Measurements from ENCODE around the gene MYO5C. TPM values are rescaled to one million over a fixed set of nuclear protein-coding genes. Genes with fewer than 3 reads are reported as not detected.

MYO5C gene
- total RNA-seq, 1 donor from 2014 or later = 4.5 TPM

DNA sequence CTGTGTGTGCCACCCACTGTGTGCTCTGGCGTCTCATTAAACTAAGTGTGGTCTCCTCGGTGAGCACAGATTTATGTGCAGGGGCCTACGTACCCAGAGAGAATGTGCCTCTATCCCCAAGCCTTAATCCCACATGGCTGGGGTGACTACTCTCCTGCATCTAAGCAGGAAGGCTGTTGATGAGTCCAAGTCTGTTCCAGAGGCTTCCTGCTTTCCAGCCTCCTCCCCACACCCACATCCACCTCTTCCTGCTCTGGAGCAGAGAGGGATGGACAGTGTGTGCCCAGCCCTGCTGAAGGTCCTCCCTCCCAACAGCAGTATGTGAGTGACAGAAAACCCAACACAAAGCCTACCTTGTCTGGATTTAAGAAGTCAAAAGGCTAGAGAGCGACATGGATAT lies 144.3 kb downstream of the MYO5C start:
- H3K36me3 ChIP-seq (ENCODE audit: insufficient read depth, low read length) = peaks cover 2% of the 10 kb centered on the region
- H3K27ac ChIP-seq (ENCODE audit: low read depth, low read length) = no peak overlapping the region
- H3K79me2 ChIP-seq (ENCODE audit: insufficient read depth, low read length) = no peaks in the 10 kb centered on the region
- no peak overlapping the region for H3K9ac ChIP-seq (ENCODE audit: low read length)
- TF ChIP-seq EZH2 (IDR thresholded peaks at IDR 0.05; ENCODE audit: insufficient read depth, low read length) = no peak
- TF ChIP-seq CTCF (IDR thresholded peaks at IDR 0.05; ENCODE audit: insufficient read depth, low read depth, low read length) = no peak
- H4K20me1 ChIP-seq (ENCODE audit: insufficient read depth, low read length) = no peaks in the 10 kb centered on the region
- Mint-ChIP-seq H3K27ac (ENCODE audit: unreplicated experiment) (no peak overlapping the region), H3K4me1 (ENCODE audit: low read depth, unreplicated experiment) (peaks cover 10% of the 10 kb centered on the region), H3K27me3 (ENCODE audit: low read depth, unreplicated experiment) (no peaks in the 10 kb centered on the region), H3K9me3 (ENCODE audit: unreplicated experiment) (no peaks in the 10 kb centered on the region), H3K36me3 (ENCODE audit: low read depth, unreplicated experiment) (peaks cover 24% of the 10 kb centered on the region), H3K4me3 (ENCODE audit: unreplicated experiment) (no peak overlapping the region)
- no peak overlapping the region for H3K4me2 ChIP-seq (ENCODE audit: low read length)
- FAIRE-seq (no peak), DNase-seq (ENCODE audit: low read depth) (no peak)
- H3K27me3 ChIP-seq (ENCODE audit: insufficient read depth, low read length) = no peaks in the 10 kb centered on the region
- H3K9me3 ChIP-seq (ENCODE audit: insufficient read depth, low read depth, low read length) = no peaks in the 10 kb centered on the region
- H3K4me1 ChIP-seq (ENCODE audit: insufficient read depth, low read length) = no peaks in the 10 kb centered on the region
- no peak overlapping the region for H2AFZ ChIP-seq (ENCODE audit: low read depth, low read length)
- no peak overlapping the region for H3K4me3 ChIP-seq (ENCODE audit: insufficient read depth, low read depth, low read length)

GRCh38 chr15:52150871-52151270 lies 144.7 kb downstream of the MYO5C start:
- H3K4me1 Mint-ChIP-seq (ENCODE audit: low read depth, unreplicated experiment) = peaks cover 10% of the 10 kb centered on the region
- H3K4me3 Mint-ChIP-seq (ENCODE audit: unreplicated experiment) = no peak overlapping the region
- no peaks in the 10 kb centered on the region for H3K4me1 ChIP-seq (ENCODE audit: insufficient read depth, low read length)
- H3K27me3 Mint-ChIP-seq (ENCODE audit: low read depth, unreplicated experiment) = no peaks in the 10 kb centered on the region
- no peak overlapping the region for H3K27ac ChIP-seq (ENCODE audit: low read depth, low read length)
- H3K79me2 ChIP-seq (ENCODE audit: insufficient read depth, low read length) = no peaks in the 10 kb centered on the region
- no peak for TF ChIP-seq CTCF (IDR thresholded peaks at IDR 0.05; ENCODE audit: insufficient read depth, low read depth, low read length)
- TF ChIP-seq EZH2 (IDR thresholded peaks at IDR 0.05; ENCODE audit: insufficient read depth, low read length) = no peak
- H3K9ac ChIP-seq (ENCODE audit: low read length) = no peak overlapping the region
- no peaks in the 10 kb centered on the region for H3K9me3 ChIP-seq (ENCODE audit: insufficient read depth, low read depth, low read length)
- H3K27me3 ChIP-seq (ENCODE audit: insufficient read depth, low read length) = no peaks in the 10 kb centered on the region
- peaks cover 28% of the 10 kb centered on the region for H3K36me3 Mint-ChIP-seq (ENCODE audit: low read depth, unreplicated experiment)
- peaks cover 2% of the 10 kb centered on the region for H3K36me3 ChIP-seq (ENCODE audit: insufficient read depth, low read length)
- FAIRE-seq (no peak), DNase-seq (ENCODE audit: low read depth) (no peak)
- H4K20me1 ChIP-seq (ENCODE audit: insufficient read depth, low read length) = no peaks in the 10 kb centered on the region
- H3K27ac Mint-ChIP-seq (ENCODE audit: unreplicated experiment) = no peak overlapping the region
- no peak overlapping the region for H2AFZ ChIP-seq (ENCODE audit: low read depth, low read length)
- H3K9me3 Mint-ChIP-seq (ENCODE audit: unreplicated experiment) = no peaks in the 10 kb centered on the region
- no peak overlapping the region for H3K4me2 ChIP-seq (ENCODE audit: low read length)
- no peak overlapping the region for H3K4me3 ChIP-seq (ENCODE audit: insufficient read depth, low read depth, low read length)

DNA sequence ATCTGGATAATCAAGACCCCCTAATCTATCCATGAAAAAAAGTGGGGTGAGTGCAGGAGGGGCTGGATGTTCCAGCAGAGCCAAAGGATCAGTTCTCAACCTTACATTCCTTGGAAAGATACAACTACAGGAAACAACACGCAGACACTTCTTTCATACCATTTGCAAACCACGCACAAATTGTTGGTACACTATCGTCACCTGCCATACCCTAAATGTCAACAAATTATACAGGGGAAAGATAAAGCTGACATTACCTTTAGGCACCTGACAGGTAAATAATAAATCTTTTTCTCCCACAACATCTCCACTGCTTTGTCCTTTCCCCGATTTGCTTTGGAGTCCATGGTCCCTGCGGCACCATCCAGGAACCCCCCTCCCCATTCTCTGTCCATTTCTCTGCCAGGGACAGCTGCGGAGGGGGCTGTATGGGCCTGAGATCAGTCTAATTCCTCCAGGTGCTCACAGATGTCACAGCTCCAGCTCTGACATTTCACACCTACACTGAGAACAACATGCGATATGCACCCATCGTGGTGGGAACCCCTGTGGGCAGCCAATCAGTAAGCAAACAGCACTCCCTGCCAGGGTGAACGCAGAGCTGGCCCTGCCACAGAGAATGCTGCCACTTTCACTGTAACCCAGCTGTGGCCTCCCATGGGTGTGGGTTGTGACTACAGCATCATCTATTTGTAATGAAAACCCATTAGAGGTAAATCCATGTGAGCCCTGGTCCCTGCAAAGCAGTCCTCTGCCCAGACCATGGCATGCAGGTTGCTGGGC lies 145.4 kb downstream of the MYO5C start:
- no peak for DNase-seq (ENCODE audit: low read depth)
- Mint-ChIP-seq H3K9me3 (ENCODE audit: unreplicated experiment) (no peaks in the 10 kb centered on the region), H3K36me3 (ENCODE audit: low read depth, unreplicated experiment) (peaks cover 28% of the 10 kb centered on the region), H3K27ac (ENCODE audit: unreplicated experiment) (no peak overlapping the region), H3K4me3 (ENCODE audit: unreplicated experiment) (no peak overlapping the region), H3K27me3 (ENCODE audit: low read depth, unreplicated experiment) (no peaks in the 10 kb centered on the region), H3K4me1 (ENCODE audit: low read depth, unreplicated experiment) (peaks cover 10% of the 10 kb centered on the region)
- H3K27ac ChIP-seq (ENCODE audit: low read depth, low read length) = no peak overlapping the region
- TF ChIP-seq CTCF (IDR thresholded peaks at IDR 0.05; ENCODE audit: insufficient read depth, low read depth, low read length) (no peak), EZH2 (IDR thresholded peaks at IDR 0.05; ENCODE audit: insufficient read depth, low read length) (no peak)
- peaks cover 2% of the 10 kb centered on the region for H3K36me3 ChIP-seq (ENCODE audit: insufficient read depth, low read length)
- H3K4me1 ChIP-seq (ENCODE audit: insufficient read depth, low read length) = no peaks in the 10 kb centered on the region
- H3K9me3 ChIP-seq (ENCODE audit: insufficient read depth, low read depth, low read length) = no peaks in the 10 kb centered on the region
- no peak for FAIRE-seq
- H2AFZ ChIP-seq (ENCODE audit: low read depth, low read length) = no peak overlapping the region
- no peaks in the 10 kb centered on the region for H4K20me1 ChIP-seq (ENCODE audit: insufficient read depth, low read length)
- no peak overlapping the region for H3K4me3 ChIP-seq (ENCODE audit: insufficient read depth, low read depth, low read length)
- H3K9ac ChIP-seq (ENCODE audit: low read length) = no peak overlapping the region
- no peaks in the 10 kb centered on the region for H3K27me3 ChIP-seq (ENCODE audit: insufficient read depth, low read length)
- no peak overlapping the region for H3K4me2 ChIP-seq (ENCODE audit: low read length)
- H3K79me2 ChIP-seq (ENCODE audit: insufficient read depth, low read length) = no peaks in the 10 kb centered on the region

All from astrocyte (in vitro differentiated cells and primary cell).